A549 (cell line): Measurements from ENCODE around the gene FCRL2. TPM values are rescaled to one million over a fixed set of nuclear protein-coding genes. Genes with fewer than 3 reads are reported as not detected.

Experiments
- ATAC-seq, 2 experiments: fragments of 200-7000 bp in 1 of 2; fragments of >200 bp in 1 of 2; cut with Nextera tagmentation in 1 of 2; cut with Tn5 transposase in 1 of 2; 3 replicates each; pipeline versions ENCODE4 v1.8.0 to v1.9.1; 2018 to 2020; ENCODE audit warnings: mild to moderate bottlenecking in 1 of 2, moderate library complexity in 1 of 2
- CTCF ChIA-PET: fragments of 300-600 bp; sonication (Branson Sonifier 250); formaldehyde crosslinking; extraction: SDS; loops from one replicate; lab custom pipeline; 2021; ENCODE audit warnings: antibody characterized with exemption, inconsistent platforms; lab: Yijun Ruan, JAX
- POLR2A ChIA-PET: fragments of 350-600 bp; formaldehyde crosslinking; extraction: SDS; loops from one replicate; lab custom pipeline; 2021; ENCODE audit warnings: antibody characterized with exemption, inconsistent platforms; lab: Yijun Ruan, JAX
- DNase-seq, 2 experiments: peaks; one replicate each; pipeline versions ENCODE4 v3.0.0 to v3.0.0-alpha.2; 2011 to 2016; ENCODE audit warnings: low read depth in 1 of 2, low spot score in 1 of 2
- FAIRE-seq: peaks from 2 replicates; lab custom pipeline; 2011; peaks lifted over from hg19 to GRCh38; lab: Jason Lieb, UNC
- H3K27ac ChIP-seq, 2 experiments: fragments of >200 bp; sonication (Bioruptor Twin); formaldehyde crosslinking; 3 replicates each; pipeline ENCODE4 v1.5.1; 2016 to 2017
- H3K4me1 ChIP-seq: fragments of >200 bp; sonication (Bioruptor Twin); formaldehyde crosslinking; 3 replicates; pipeline ENCODE4 v1.6.1; 2016
- H3K4me2 ChIP-seq: fragments of >200 bp; sonication (Bioruptor Twin); formaldehyde crosslinking; 3 replicates; pipeline ENCODE4 v1.6.1; 2016
- H3K4me3 ChIP-seq: fragments of >200 bp; sonication (Bioruptor Twin); formaldehyde crosslinking; 3 replicates; pipeline ENCODE4 v1.5.1; 2016
- H3K9me3 ChIP-seq: fragments of >200 bp; sonication (Bioruptor Twin); formaldehyde crosslinking; 3 replicates; pipeline ENCODE4 v1.6.1; 2016
- CEBPB ChIP-seq, 2 experiments: fragments of >200 bp in 1 of 2; sonication (Bioruptor Twin) in 1 of 2; formaldehyde crosslinking in 1 of 2; IDR thresholded peaks; 2 replicates each; pipeline ENCODE4 v1.6.1; 2012 to 2016
- CHD2 ChIP-seq: fragments of 150-350 bp; IDR thresholded peaks from 2 replicates; pipeline ENCODE4 v1.6.1; 2014; ENCODE audit warnings: low read length; ENCODE audit not compliant: partially characterized antibody
- CHD4 ChIP-seq: fragments of 200-600 bp; sonication (generic); IDR thresholded peaks from 2 replicates; pipeline ENCODE4 v1.6.1; 2016; ENCODE audit warnings: antibody characterized with exemption, mild to moderate bottlenecking, borderline replicate concordance
- FOSB ChIP-seq: fragments of 250-450 bp; sonication (Bioruptor Pico); IDR thresholded peaks from 2 replicates; pipeline ENCODE4 v1.5.0; 2020; ENCODE audit warnings: mild to moderate bottlenecking, moderate library complexity
- FOXS1 ChIP-seq: fragments of 250-450 bp; sonication (Bioruptor Pico); IDR thresholded peaks from 2 replicates; pipeline ENCODE4 v1.5.0; 2020; ENCODE audit warnings: mild to moderate bottlenecking, moderate library complexity
- GATA3 ChIP-seq: IDR thresholded peaks from 2 replicates; pipeline ENCODE4 v1.6.1; 2012; ENCODE audit warnings: borderline replicate concordance
- HDAC2 ChIP-seq: fragments of 200-600 bp; sonication (generic); IDR thresholded peaks from 2 replicates; pipeline ENCODE4 v1.6.1; 2016
- HEYL ChIP-seq: fragments of 250-450 bp; sonication (Bioruptor Pico); IDR thresholded peaks from 2 replicates; pipeline ENCODE4 v1.8.0; 2021; ENCODE audit warnings: mild to moderate bottlenecking, moderate library complexity
- HOXA7 ChIP-seq: fragments of 250-450 bp; sonication (Bioruptor Pico); IDR thresholded peaks from 2 replicates; pipeline ENCODE4 v1.5.0; 2020; ENCODE audit warnings: mild to moderate bottlenecking, moderate library complexity
- KDM1A ChIP-seq: fragments of 200-600 bp; sonication (generic); IDR thresholded peaks from 2 replicates; pipeline ENCODE4 v1.6.1; 2016; ENCODE audit warnings: low read depth, mild to moderate bottlenecking
- KDM5A ChIP-seq: fragments of 200-600 bp; sonication (generic); IDR thresholded peaks from 2 replicates; pipeline ENCODE4 v1.6.1; 2016; ENCODE audit warnings: antibody characterized with exemption, mild to moderate bottlenecking
- MAFK ChIP-seq: fragments of 450-650 bp; IDR thresholded peaks from 2 replicates; pipeline ENCODE4 v1.6.1; 2014; ENCODE audit not compliant: partially characterized antibody
- NR3C1 ChIP-seq: fragments of >200 bp; sonication (Bioruptor Twin); formaldehyde crosslinking; IDR thresholded peaks from 3 replicates; pipeline ENCODE4 v1.6.1; 2017
- POLR2A ChIP-seq: IDR thresholded peaks from 2 replicates; pipeline ENCODE4 v1.6.1; 2012; ENCODE audit warnings: mild to moderate bottlenecking, low read length
- POLR2AphosphoS2 ChIP-seq: conservative IDR thresholded peaks from 2 replicates; pipeline ENCODE4 v1.6.1; 2012; ENCODE audit warnings: low read length, improper control_type of control experiment, inconsistent platforms
- RAD21 ChIP-seq, 2 experiments: fragments of >200 bp in 1 of 2; sonication (Bioruptor Twin) in 1 of 2; formaldehyde crosslinking in 1 of 2; IDR thresholded peaks in 1 of 2; conservative IDR thresholded peaks in 1 of 2; 2 replicates in 1 of 2; 3 replicates in 1 of 2; pipeline ENCODE4 v1.6.1; 2012 to 2018; ENCODE audit warnings: inconsistent platforms in 1 of 2
- RFX5 ChIP-seq: fragments of 450-650 bp; IDR thresholded peaks from 2 replicates; pipeline ENCODE4 v1.7.1; 2014; ENCODE audit warnings: antibody characterized with exemption, mild to moderate bottlenecking, moderate library complexity
- SREBF2 ChIP-seq: fragments of 450-650 bp; IDR thresholded peaks from 2 replicates; pipeline ENCODE4 v1.6.1; 2014; ENCODE audit warnings: mild to moderate bottlenecking, moderate library complexity
- ZC3H11A ChIP-seq: fragments of 450-650 bp; IDR thresholded peaks from 2 replicates; pipeline ENCODE4 v1.6.1; 2014; ENCODE audit warnings: antibody characterized with exemption, mild to moderate bottlenecking
- ZFP36 ChIP-seq: fragments of 450-650 bp; IDR thresholded peaks from 2 replicates; pipeline ENCODE4 v1.6.1; 2014; ENCODE audit warnings: borderline replicate concordance; ENCODE audit not compliant: partially characterized antibody
- ZNF302 ChIP-seq: fragments of 250-450 bp; sonication (Bioruptor Pico); IDR thresholded peaks from 2 replicates; pipeline ENCODE4 v1.9.0; 2021; ENCODE audit warnings: inconsistent platforms, mild to moderate bottlenecking, moderate library complexity
- WGBS: methylation state at CpG from one replicate; pipeline ENCODE4 v1.1.6; 2017; ENCODE audit errors: missing lambda C conversion rate; 5-methylcytosine and 5-hydroxymethylcytosine counted together
- polyA minus RNA-seq: library from RNA; depleted of rRNA, polyadenylated mRNA; stranded (reverse); fragments of >200 nt; gene quantifications from 2 replicates; pipeline ENCODE4 v1.2.3, GENCODE V29; 2011; rRNA and poly(A)+ RNA removed
- polyA plus RNA-seq, 4 experiments: library from polyadenylated mRNA; depleted of rRNA in 3 of 4; stranded (reverse); fragments of >200 nt; fragmentation: RNase III in 1 of 4; extraction: RNeasy Plus Mini Kit Qiagen cat#74134 plus additional on column Dnase treatment in 1 of 4; gene quantifications; 2 replicates in 3 of 4; 3 replicates in 1 of 4; pipeline ENCODE4 v1.2.3, GENCODE V29; 2011 to 2017
- TF ChIP-seq, protein P1 (sequence below): fragments of 250-450 bp; sonication (Bioruptor Pico); IDR thresholded peaks from 2 replicates; pipeline ENCODE4 v1.5.0; 2020; ENCODE audit warnings: low read depth, mild to moderate bottlenecking, moderate library complexity
- TF ChIP-seq, protein P2 (sequence below): IDR thresholded peaks from 2 replicates; pipeline ENCODE4 v1.6.1; 2012
- TF ChIP-seq, protein P3 (sequence below): fragments of >200 bp; sonication (Bioruptor Twin); formaldehyde crosslinking; IDR thresholded peaks from 3 replicates; pipeline ENCODE4 v1.5.1; 2016
- TF ChIP-seq, protein P4 (sequence below): fragments of >200 bp; sonication (Bioruptor Twin); formaldehyde crosslinking; IDR thresholded peaks from 3 replicates; pipeline ENCODE4 v1.6.1; 2016
- TF ChIP-seq, protein P5 (sequence below): IDR thresholded peaks from 2 replicates; pipeline ENCODE4 v1.6.1; 2012
- TF ChIP-seq, protein P6 (sequence below): IDR thresholded peaks from 2 replicates; pipeline ENCODE4 v1.6.1; 2012; ENCODE audit warnings: low read depth, borderline replicate concordance
- TF ChIP-seq, protein P7 (sequence below): fragments of >200 bp; sonication (Bioruptor Twin); formaldehyde crosslinking; IDR thresholded peaks from 2 replicates; pipeline ENCODE4 v1.6.1; 2016

The FCRL2 gene, protein sequence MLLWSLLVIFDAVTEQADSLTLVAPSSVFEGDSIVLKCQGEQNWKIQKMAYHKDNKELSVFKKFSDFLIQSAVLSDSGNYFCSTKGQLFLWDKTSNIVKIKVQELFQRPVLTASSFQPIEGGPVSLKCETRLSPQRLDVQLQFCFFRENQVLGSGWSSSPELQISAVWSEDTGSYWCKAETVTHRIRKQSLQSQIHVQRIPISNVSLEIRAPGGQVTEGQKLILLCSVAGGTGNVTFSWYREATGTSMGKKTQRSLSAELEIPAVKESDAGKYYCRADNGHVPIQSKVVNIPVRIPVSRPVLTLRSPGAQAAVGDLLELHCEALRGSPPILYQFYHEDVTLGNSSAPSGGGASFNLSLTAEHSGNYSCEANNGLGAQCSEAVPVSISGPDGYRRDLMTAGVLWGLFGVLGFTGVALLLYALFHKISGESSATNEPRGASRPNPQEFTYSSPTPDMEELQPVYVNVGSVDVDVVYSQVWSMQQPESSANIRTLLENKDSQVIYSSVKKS
- polyA plus RNA-seq (2011; rRNA removed) (not detected in 2 replicates), polyA plus RNA-seq (2017; fragmentation: RNase III; extraction: RNeasy Plus Mini Kit Qiagen cat#74134 plus additional on column Dnase treatment) (not detected in 3 replicates), polyA minus RNA-seq (not detected in 2 replicates)
- polyA plus RNA-seq (2012; cell fraction: cytosol; rRNA removed), result not detected in 2 replicates
- not detected in 2 replicates for polyA plus RNA-seq (2012; cell fraction: nucleus; rRNA removed)

DNA sequence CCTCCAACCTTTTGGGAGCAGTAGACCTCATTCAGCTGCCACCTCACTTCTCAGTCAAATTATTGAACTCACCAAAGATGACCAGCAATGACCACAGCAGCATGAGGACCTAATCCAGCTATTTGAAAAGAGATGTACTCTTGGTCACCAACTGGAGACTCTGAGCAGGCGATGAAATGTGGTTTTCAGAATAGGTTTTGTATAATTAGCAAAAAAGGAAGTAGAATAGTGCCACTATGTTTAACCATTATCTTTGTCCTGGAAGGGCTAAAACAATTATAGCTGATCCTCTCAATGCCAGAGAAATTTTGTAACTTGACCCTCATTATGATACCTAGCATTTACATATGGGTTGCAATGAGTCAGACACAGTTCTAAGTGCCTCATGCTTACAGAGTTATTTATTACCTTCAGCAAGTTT is at the start of gene FCRL2:
TSS of gene FCRL2 (minus strand) at position 162 of the 421 bp plus-strand sequence. CDS start at position 103, 59 bp downstream.
- CTCF ChIA-PET, result no interaction called here
- TF ChIP-seq FOXS1 (no peak), CHD2 (no peak), CEBPB (IDR thresholded peaks at IDR 0.05) (no peak), RFX5 (no peak), ZNF302 (no peak), MAFK (no peak), ZC3H11A (no peak), KDM5A (no peak), HDAC2 (no peak), ZFP36 (no peak), GATA3 (no peak), POLR2A (no peak)
- TF ChIP-seq, protein P1, sequence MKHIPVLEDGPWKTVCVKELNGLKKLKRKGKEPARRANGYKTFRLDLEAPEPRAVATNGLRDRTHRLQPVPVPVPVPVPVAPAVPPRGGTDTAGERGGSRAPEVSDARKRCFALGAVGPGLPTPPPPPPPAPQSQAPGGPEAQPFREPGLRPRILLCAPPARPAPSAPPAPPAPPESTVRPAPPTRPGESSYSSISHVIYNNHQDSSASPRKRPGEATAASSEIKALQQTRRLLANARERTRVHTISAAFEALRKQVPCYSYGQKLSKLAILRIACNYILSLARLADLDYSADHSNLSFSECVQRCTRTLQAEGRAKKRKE (CRISPR knock-in tag), result no peak
- FAIRE-seq, result no peak
- Histone ChIP-seq H3K4me3 (no peak within 1 kb of the TSS), H3K4me1 (no peaks in the 10 kb centered on the region), H3K27ac (no peak within 1 kb of the TSS), H3K4me2 (no peak within 1 kb of the TSS), H3K9me3 (no peaks in the 10 kb centered on the region)
- no peak for DNase-seq
- POLR2A ChIA-PET, result no interaction called here
- 4% methylated on average over 1 of the region's 1 CpG for WGBS
- no peak for ATAC-seq

DNA sequence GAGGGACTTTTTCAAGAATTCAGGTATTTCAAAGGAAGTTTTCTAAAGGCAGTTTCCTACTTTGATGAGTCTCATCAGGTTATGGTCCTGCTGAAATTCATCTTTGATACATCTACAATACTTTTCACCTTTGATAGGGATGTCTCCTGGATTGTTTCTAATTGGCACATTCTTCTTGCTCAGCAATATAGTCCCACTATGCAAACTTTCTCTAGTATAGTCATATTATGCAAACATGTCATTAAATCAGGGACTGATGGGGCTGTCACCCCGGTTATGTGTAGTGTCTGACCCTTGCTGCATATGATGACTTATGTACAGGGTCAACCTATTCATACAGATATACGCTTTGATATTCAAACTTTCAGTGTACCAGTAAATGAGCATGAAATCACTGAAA is 43.4 kb upstream of the FCRL2 start:
- DNase-seq (no peak), ATAC-seq (no peak), FAIRE-seq (no peak)
- no peak for TF ChIP-seq POLR2AphosphoS2
- H3K4me1 ChIP-seq, result no peaks in the 10 kb centered on the region
- no peaks in the 10 kb centered on the region for H3K9me3 ChIP-seq
- ChIA-PET POLR2A (no interaction called here), CTCF (no interaction called here)
- 0% methylated on average over 2 of the region's 2 CpGs for WGBS
- H3K4me3 ChIP-seq, result no peak overlapping the region
- no peak overlapping the region for H3K27ac ChIP-seq
- no peak overlapping the region for H3K4me2 ChIP-seq

DNA sequence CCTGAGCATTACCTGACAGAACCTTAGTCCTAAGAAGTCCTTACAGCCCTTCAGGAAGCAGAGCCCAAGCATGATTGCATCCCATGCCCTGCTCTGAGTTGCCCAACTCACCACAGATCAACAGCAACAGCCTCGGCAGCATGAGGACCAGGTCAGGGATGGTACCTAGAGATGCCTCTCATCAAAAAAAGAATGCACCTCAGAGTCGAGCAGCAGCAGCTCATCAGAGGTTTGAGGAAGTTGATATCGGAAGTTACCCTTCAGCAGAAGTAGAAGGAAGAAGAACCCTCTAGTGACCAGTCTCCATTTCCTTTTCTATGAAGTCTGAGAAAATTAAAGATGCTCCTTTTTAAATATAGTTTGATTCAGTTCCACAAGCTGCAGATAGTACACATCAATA is 43.0 kb upstream of the FCRL2 start, which contains the start of gene FCRL1:
TSS of gene FCRL1 (minus strand) at position 225 of the 400 bp plus-strand sequence. CDS start at position 142, 83 bp downstream.
- no peak for ATAC-seq
- Histone ChIP-seq H3K4me2 (no peak within 1 kb of the TSS), H3K4me1 (no peaks in the 10 kb centered on the region), H3K4me3 (no peak within 1 kb of the TSS), H3K27ac (no peak within 1 kb of the TSS), H3K9me3 (no peaks in the 10 kb centered on the region)
- 6% methylated on average over 3 of the region's 3 CpGs for WGBS
- POLR2A ChIA-PET, result no interaction called here
- no peak for FAIRE-seq
- no peak for DNase-seq
- CTCF ChIA-PET, result no interaction called here
- TF ChIP-seq FOSB, result no peak
- TF ChIP-seq, protein P2, sequence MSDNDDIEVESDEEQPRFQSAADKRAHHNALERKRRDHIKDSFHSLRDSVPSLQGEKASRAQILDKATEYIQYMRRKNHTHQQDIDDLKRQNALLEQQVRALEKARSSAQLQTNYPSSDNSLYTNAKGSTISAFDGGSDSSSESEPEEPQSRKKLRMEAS, result no peak
- no peak for TF ChIP-seq POLR2A
- TF ChIP-seq KDM5A, result no peak
- no peak for TF ChIP-seq RAD21 (conservative IDR thresholded peaks at IDR 0.05 in 1 of 2, IDR thresholded peaks at IDR 0.05 in 1 of 2)
- no peak for TF ChIP-seq CHD4
- no peak for TF ChIP-seq HOXA7 (CRISPR knock-in tag)
- TF ChIP-seq ZC3H11A, result no peak
- TF ChIP-seq, protein P3, sequence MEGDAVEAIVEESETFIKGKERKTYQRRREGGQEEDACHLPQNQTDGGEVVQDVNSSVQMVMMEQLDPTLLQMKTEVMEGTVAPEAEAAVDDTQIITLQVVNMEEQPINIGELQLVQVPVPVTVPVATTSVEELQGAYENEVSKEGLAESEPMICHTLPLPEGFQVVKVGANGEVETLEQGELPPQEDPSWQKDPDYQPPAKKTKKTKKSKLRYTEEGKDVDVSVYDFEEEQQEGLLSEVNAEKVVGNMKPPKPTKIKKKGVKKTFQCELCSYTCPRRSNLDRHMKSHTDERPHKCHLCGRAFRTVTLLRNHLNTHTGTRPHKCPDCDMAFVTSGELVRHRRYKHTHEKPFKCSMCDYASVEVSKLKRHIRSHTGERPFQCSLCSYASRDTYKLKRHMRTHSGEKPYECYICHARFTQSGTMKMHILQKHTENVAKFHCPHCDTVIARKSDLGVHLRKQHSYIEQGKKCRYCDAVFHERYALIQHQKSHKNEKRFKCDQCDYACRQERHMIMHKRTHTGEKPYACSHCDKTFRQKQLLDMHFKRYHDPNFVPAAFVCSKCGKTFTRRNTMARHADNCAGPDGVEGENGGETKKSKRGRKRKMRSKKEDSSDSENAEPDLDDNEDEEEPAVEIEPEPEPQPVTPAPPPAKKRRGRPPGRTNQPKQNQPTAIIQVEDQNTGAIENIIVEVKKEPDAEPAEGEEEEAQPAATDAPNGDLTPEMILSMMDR, result no peak
- no peak for TF ChIP-seq KDM1A
- TF ChIP-seq, protein P4, sequence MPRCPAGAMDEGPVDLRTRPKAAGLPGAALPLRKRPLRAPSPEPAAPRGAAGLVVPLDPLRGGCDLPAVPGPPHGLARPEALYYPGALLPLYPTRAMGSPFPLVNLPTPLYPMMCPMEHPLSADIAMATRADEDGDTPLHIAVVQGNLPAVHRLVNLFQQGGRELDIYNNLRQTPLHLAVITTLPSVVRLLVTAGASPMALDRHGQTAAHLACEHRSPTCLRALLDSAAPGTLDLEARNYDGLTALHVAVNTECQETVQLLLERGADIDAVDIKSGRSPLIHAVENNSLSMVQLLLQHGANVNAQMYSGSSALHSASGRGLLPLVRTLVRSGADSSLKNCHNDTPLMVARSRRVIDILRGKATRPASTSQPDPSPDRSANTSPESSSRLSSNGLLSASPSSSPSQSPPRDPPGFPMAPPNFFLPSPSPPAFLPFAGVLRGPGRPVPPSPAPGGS, result no peak
- TF ChIP-seq HEYL (CRISPR knock-in tag), result no peak
- no peak for TF ChIP-seq SREBF2
- no peak for TF ChIP-seq NR3C1
- TF ChIP-seq, protein P5, sequence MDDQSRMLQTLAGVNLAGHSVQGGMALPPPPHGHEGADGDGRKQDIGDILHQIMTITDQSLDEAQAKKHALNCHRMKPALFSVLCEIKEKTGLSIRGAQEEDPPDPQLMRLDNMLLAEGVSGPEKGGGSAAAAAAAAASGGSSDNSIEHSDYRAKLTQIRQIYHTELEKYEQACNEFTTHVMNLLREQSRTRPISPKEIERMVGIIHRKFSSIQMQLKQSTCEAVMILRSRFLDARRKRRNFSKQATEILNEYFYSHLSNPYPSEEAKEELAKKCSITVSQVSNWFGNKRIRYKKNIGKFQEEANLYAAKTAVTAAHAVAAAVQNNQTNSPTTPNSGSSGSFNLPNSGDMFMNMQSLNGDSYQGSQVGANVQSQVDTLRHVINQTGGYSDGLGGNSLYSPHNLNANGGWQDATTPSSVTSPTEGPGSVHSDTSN, result no peak
- TF ChIP-seq, protein P6, sequence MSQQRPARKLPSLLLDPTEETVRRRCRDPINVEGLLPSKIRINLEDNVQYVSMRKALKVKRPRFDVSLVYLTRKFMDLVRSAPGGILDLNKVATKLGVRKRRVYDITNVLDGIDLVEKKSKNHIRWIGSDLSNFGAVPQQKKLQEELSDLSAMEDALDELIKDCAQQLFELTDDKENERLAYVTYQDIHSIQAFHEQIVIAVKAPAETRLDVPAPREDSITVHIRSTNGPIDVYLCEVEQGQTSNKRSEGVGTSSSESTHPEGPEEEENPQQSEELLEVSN, result no peak
- TF ChIP-seq, protein P7, sequence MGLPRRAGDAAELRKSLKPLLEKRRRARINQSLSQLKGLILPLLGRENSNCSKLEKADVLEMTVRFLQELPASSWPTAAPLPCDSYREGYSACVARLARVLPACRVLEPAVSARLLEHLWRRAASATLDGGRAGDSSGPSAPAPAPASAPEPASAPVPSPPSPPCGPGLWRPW, result no peak
